Osteoblast (primary cell): ENCODE measurements around the gene ZNF576. TPM values are rescaled to one million over a fixed set of nuclear protein-coding genes. Genes with fewer than 3 reads are reported as not detected.

Source experiments
- DNase-seq: peaks from one replicate; pipeline ENCODE4 v3.0.0; 2011; ENCODE audit warnings: low spot score, mixed read lengths; ENCODE audit not compliant: insufficient read length; ENCODE audit errors: missing footprints
- H2AFZ ChIP-seq: 2 replicates; pipeline ENCODE4 v1.6.0; 2011; ENCODE audit warnings: mild to moderate bottlenecking, low read length
- H3K27ac ChIP-seq: 2 replicates; pipeline ENCODE4 v1.5.1; 2011; ENCODE audit warnings: mild to moderate bottlenecking, low read depth, low read length, moderate library complexity
- H3K27me3 ChIP-seq: 2 replicates; pipeline ENCODE4 v1.6.0; 2012; ENCODE audit warnings: mild to moderate bottlenecking, control low read depth, inconsistent platforms, low read length, moderate library complexity; ENCODE audit not compliant: insufficient read depth
- H3K36me3 ChIP-seq: 2 replicates; pipeline ENCODE4 v1.5.1; 2011; ENCODE audit warnings: mild to moderate bottlenecking, low read length, control low read depth, moderate library complexity; ENCODE audit not compliant: insufficient read depth
- H3K4me1 ChIP-seq: 2 replicates; pipeline ENCODE4 v1.5.1; 2011; ENCODE audit warnings: mild to moderate bottlenecking, low read length, control low read depth, moderate library complexity; ENCODE audit not compliant: insufficient read depth
- H3K4me2 ChIP-seq: 2 replicates; pipeline ENCODE4 v1.6.0; 2011; ENCODE audit warnings: mild to moderate bottlenecking, low read length; ENCODE audit not compliant: insufficient read depth
- H3K4me3 ChIP-seq: fragments of 200-600 bp; sonication (generic); 3 replicates; pipeline ENCODE4 v1.5.1; 2012; ENCODE audit warnings: mild to moderate bottlenecking, low read length, inconsistent platforms; ENCODE audit not compliant: insufficient read depth
- H3K79me2 ChIP-seq: 2 replicates; pipeline ENCODE4 v1.6.0; 2012; ENCODE audit warnings: mild to moderate bottlenecking, low read length, control low read depth, inconsistent platforms; ENCODE audit not compliant: insufficient read depth
- H3K9me3 ChIP-seq: 2 replicates; pipeline ENCODE4 v1.5.1; 2011; ENCODE audit warnings: low read depth, low read length, control low read depth
- H4K20me1 ChIP-seq: 2 replicates; pipeline ENCODE4 v1.6.0; 2012; ENCODE audit warnings: mild to moderate bottlenecking, low read length, control low read depth; ENCODE audit not compliant: insufficient read depth
- CTCF ChIP-seq: IDR thresholded peaks from 2 replicates; pipeline ENCODE4 v1.5.1; 2011; ENCODE audit warnings: mild to moderate bottlenecking, low read depth, low read length, moderate library complexity; ENCODE audit errors: extremely low read depth
- total RNA-seq: library from RNA; depleted of rRNA; stranded (reverse); fragments of >200 nt; gene quantifications from 2 replicates; pipeline ENCODE4 v1.2.3, GENCODE V29; 2012

ZNF576 gene
- total RNA-seq, 1 donor = 9.4 TPM

- Histone ChIP-seq H3K27ac (no peak overlapping the region), H3K9me3 (no peaks in the 10 kb centered on the region), H3K4me1 (peaks cover 24% of the 10 kb centered on the region), H3K4me2 (no peak overlapping the region), H3K79me2 (no peaks in the 10 kb centered on the region), H3K36me3 (no peaks in the 10 kb centered on the region), H2AFZ (no peak overlapping the region), H4K20me1 (no peaks in the 10 kb centered on the region), H3K27me3 (peaks cover 35% of the 10 kb centered on the region), H3K4me3 (no peak overlapping the region)
- DNase-seq = no peak
- no peak for TF ChIP-seq CTCF
These were observed 42.0 kb downstream of the ZNF576 start for GRCh38 chr19:43638214-43638994.

- no peak overlapping the region for H3K27ac ChIP-seq
- no peak for TF ChIP-seq CTCF
- H2AFZ ChIP-seq = no peak overlapping the region
- no peak for DNase-seq
- H4K20me1 ChIP-seq = no peaks in the 10 kb centered on the region
- no peaks in the 10 kb centered on the region for H3K36me3 ChIP-seq
- no peak overlapping the region for H3K4me2 ChIP-seq
- peaks cover 35% of the 10 kb centered on the region for H3K27me3 ChIP-seq
- no peaks in the 10 kb centered on the region for H3K9me3 ChIP-seq
- H3K4me3 ChIP-seq = peak overlapping the region; percentile 16
- H3K79me2 ChIP-seq = no peaks in the 10 kb centered on the region
- peaks cover 23% of the 10 kb centered on the region for H3K4me1 ChIP-seq
These were observed 42.7 kb downstream of the ZNF576 start for GRCh38 chr19:43638995-43639518.

GRCh38 chr19:43639519-43640423 lies 43.4 kb downstream of the ZNF576 start, which contains the start of gene CADM4:
TSS of gene CADM4 (minus strand) at chr19:43639850. CDS start at chr19:43639790, 60 bp downstream.
- peaks cover 35% of the 10 kb centered on the region for H3K27me3 ChIP-seq
- H3K79me2 ChIP-seq = no peaks in the 10 kb centered on the region
- H2AFZ ChIP-seq = no peak within 1 kb of the TSS
- peak within 1 kb of the TSS; percentile 64 for H3K4me2 ChIP-seq
- no peaks in the 10 kb centered on the region for H3K9me3 ChIP-seq
- DNase-seq = peak; percentile 69
- no peaks in the 10 kb centered on the region for H4K20me1 ChIP-seq
- peak within 1 kb of the TSS; percentile 57 for H3K4me3 ChIP-seq
- TF ChIP-seq CTCF = no peak
- peaks cover 16% of the 10 kb centered on the region for H3K4me1 ChIP-seq
- no peaks in the 10 kb centered on the region for H3K36me3 ChIP-seq
- no peak within 1 kb of the TSS for H3K27ac ChIP-seq
